HL-60 (cell line): ENCODE measurements around the gene SMURF2.

Source experiments
- DNase-seq, 2 experiments: peaks; one replicate each; pipeline ENCODE4 v3.0.0-alpha.2; 2010 to 2020; ENCODE audit warnings: low read depth in 1 of 2, low spot score in 1 of 2
- H3K27ac ChIP-seq: fragments of 250-450 bp; sonication (Bioruptor Pico); replicated peaks from 2 replicates; pipeline ENCODE4 v1.5.1; 2020; ENCODE audit warnings: mild to moderate bottlenecking, moderate library complexity
- H3K27me3 ChIP-seq: fragments of 250-450 bp; sonication (Bioruptor Pico); 2 replicates; pipeline ENCODE4 v1.5.1; 2021; ENCODE audit warnings: mild to moderate bottlenecking, moderate library complexity; ENCODE audit not compliant: insufficient read depth, poor library complexity, severe bottlenecking
- H3K4me3 ChIP-seq: replicated peaks from 2 replicates; pipeline ENCODE4 v1.5.1; 2011; ENCODE audit warnings: mild to moderate bottlenecking, control low read depth, low read length; ENCODE audit not compliant: insufficient read depth
- GABPA ChIP-seq: IDR thresholded peaks from 2 replicates; pipeline ENCODE4 v1.6.1; 2012; ENCODE audit warnings: low read depth
- POLR2AphosphoS5 ChIP-seq: IDR thresholded peaks from 2 replicates; pipeline ENCODE4 v1.6.1; 2012; ENCODE audit warnings: low read depth
- REST ChIP-seq: IDR thresholded peaks from 2 replicates; pipeline ENCODE4 v1.6.1; 2012; ENCODE audit warnings: low read depth; ENCODE audit not compliant: insufficient replicate concordance
- SPI1 ChIP-seq: IDR thresholded peaks from 2 replicates; pipeline ENCODE4 v1.6.1; 2012; ENCODE audit warnings: low read depth, mild to moderate bottlenecking, borderline replicate concordance
- TF ChIP-seq, protein P1 (sequence below): IDR thresholded peaks from one replicate; pipeline ENCODE4 v1.5.1; 2011; ENCODE audit warnings: low read length, control low read depth, inconsistent platforms; ENCODE audit not compliant: insufficient read depth

The SMURF2 gene

DNA sequence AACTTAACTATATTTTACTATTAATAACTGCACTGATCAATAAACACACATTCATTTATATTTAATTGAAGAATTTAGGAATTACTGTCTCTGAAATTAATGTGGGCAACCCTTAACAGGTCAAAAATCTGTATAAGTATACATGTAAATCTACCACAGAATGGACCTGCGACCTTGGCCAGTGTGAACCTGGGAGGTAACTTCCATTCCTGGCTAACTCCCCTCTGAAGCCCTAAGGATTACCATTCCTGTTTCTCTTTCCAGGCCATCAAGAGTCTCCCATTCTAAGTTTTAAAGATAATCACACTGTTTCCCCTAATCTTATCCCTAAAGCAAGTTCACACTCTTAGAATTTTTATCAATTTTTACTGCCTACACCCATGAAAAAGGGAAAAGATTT lies 58.1 kb downstream of the SMURF2 start:
- no peak for TF ChIP-seq REST
- TF ChIP-seq GABPA, result no peak
- no peak for TF ChIP-seq POLR2AphosphoS5
- no peak for TF ChIP-seq SPI1
- TF ChIP-seq, protein P1, sequence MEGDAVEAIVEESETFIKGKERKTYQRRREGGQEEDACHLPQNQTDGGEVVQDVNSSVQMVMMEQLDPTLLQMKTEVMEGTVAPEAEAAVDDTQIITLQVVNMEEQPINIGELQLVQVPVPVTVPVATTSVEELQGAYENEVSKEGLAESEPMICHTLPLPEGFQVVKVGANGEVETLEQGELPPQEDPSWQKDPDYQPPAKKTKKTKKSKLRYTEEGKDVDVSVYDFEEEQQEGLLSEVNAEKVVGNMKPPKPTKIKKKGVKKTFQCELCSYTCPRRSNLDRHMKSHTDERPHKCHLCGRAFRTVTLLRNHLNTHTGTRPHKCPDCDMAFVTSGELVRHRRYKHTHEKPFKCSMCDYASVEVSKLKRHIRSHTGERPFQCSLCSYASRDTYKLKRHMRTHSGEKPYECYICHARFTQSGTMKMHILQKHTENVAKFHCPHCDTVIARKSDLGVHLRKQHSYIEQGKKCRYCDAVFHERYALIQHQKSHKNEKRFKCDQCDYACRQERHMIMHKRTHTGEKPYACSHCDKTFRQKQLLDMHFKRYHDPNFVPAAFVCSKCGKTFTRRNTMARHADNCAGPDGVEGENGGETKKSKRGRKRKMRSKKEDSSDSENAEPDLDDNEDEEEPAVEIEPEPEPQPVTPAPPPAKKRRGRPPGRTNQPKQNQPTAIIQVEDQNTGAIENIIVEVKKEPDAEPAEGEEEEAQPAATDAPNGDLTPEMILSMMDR, result no peak
- Histone ChIP-seq H3K27me3 (no peaks in the 10 kb centered on the region), H3K27ac (no peak overlapping the region), H3K4me3 (no peak overlapping the region)
- DNase-seq, result no peak

DNA sequence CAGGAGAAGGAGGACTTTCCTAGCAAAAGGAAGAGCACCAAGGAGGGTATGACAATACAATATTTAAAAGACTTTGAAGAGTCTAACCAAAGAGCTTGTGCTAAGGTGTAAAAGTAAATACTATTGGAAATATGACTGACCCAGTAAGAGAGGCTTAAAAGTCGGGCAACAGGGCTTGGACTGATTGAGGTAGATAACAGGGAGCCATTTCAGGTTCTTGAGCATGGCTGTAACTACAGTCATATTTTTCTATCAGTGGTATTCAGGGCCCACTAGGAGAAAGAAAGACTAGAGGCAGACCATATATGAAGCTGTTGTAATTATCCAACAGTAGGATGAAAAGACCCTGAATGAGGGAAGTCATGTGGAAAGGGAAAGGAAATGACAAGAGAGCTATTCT lies 62.3 kb downstream of the SMURF2 start:
- no peak overlapping the region for H3K27ac ChIP-seq
- H3K27me3 ChIP-seq, result no peaks in the 10 kb centered on the region
- TF ChIP-seq POLR2AphosphoS5 (no peak), GABPA (no peak), SPI1 (no peak), REST (no peak)
- TF ChIP-seq, protein P1, result no peak
- no peak overlapping the region for H3K4me3 ChIP-seq
- DNase-seq, result no peak

DNA sequence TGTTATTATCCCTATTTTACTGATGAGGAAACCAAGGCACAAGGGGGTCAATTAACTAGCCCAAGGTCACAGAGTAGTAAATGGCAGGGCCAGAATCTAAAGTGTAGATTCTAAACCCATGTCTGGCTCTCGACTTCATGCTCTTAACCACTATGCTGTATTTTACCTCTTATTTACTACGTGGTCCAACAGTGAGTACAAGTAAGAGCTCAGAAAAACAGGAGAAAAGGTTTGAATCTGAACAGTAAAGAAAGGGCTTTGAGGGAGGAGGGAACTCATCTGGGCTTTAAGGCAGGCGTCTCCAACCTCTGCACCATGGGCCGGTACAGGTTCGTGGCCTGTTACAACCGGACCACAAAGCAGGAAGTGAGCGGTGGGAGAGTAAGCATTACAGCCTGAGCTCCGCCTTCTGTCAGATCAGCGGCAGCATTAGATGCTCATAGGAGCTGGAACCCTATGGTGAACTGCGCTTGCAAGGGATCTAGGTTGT lies 62.9 kb downstream of the SMURF2 start:
- peak in 1 of 2 experiments; percentile 52 for DNase-seq
- TF ChIP-seq SPI1 (peak; percentile 45; the same call in 1 of the 2 replicates), GABPA (no peak), REST (no peak), POLR2AphosphoS5 (no peak)
- TF ChIP-seq, protein P1, result no peak
- H3K4me3 ChIP-seq, result no peak overlapping the region
- peak overlapping the region; percentile 34 for H3K27ac ChIP-seq
- no peaks in the 10 kb centered on the region for H3K27me3 ChIP-seq
